ENCODE results near the gene IL18RAP.

DNA sequence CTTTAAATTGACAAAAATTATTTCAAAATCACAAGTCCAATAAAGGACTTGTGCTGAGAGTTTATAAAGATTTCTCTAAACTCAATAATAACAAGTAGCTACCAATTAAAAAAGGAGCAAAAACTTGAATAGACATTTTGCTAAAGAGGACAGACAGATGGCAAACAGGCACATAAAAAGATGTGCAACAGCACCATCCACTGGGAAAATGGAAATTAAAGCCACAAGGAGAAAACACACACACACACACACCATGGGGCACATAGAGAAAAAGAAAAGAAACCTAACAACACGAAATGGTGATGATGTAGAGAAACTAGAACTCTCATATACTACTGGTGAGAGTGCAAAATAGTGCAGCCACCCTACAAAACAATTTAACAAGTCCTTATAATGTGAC lies 37.5 kb downstream of the IL18RAP start:
- TF ChIP-seq, protein P1, sequence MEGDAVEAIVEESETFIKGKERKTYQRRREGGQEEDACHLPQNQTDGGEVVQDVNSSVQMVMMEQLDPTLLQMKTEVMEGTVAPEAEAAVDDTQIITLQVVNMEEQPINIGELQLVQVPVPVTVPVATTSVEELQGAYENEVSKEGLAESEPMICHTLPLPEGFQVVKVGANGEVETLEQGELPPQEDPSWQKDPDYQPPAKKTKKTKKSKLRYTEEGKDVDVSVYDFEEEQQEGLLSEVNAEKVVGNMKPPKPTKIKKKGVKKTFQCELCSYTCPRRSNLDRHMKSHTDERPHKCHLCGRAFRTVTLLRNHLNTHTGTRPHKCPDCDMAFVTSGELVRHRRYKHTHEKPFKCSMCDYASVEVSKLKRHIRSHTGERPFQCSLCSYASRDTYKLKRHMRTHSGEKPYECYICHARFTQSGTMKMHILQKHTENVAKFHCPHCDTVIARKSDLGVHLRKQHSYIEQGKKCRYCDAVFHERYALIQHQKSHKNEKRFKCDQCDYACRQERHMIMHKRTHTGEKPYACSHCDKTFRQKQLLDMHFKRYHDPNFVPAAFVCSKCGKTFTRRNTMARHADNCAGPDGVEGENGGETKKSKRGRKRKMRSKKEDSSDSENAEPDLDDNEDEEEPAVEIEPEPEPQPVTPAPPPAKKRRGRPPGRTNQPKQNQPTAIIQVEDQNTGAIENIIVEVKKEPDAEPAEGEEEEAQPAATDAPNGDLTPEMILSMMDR (IDR thresholded peaks at IDR 0.05): no peak
- TF ChIP-seq EP300 (IDR thresholded peaks at IDR 0.05) (no peak), POLR2AphosphoS5 (IDR thresholded peaks at IDR 0.05) (no peak), POLR2A (IDR thresholded peaks at IDR 0.05) (no peak)
